ENCODE results near the gene GCK. TPM values are rescaled to one million over a fixed set of nuclear protein-coding genes. Genes with fewer than 3 reads are reported as not detected.

GCK gene
- total RNA-seq, 4 donors from 2014 or later = 0.16 to 0.96 TPM; not detected in 2

DNA sequence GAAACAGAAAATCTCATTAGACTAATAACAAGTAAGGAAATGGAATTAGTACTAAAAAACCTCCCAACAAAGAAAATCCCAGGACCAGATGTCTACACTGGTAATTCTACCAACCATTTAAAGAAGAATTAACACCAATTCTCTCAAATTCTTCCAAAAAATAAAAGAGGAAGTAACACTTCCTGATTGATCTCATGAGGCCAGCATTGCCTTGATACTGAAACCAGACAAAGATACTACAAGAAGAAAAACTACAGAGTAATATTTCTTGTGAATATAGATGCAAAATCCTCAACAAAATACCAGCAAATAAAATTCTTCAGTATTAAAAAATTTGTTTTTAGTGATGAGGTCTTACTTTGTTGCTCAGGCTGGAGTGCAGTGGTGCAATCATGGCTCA is 21.3 kb downstream of the GCK start:
- Histone ChIP-seq H3K4me3 (no peak overlapping the region), H3K27me3 (no peaks in the 10 kb centered on the region), H3K27ac (no peak overlapping the region), H3K4me1 (no peaks in the 10 kb centered on the region), H3K36me3 (no peaks in the 10 kb centered on the region), H3K9me3 (no peaks in the 10 kb centered on the region)
- DNase-seq = no peak
- intact Hi-C loops (cut with DNase I; ENCODE audit: low total_unique reads) = no loop called here
- in situ Hi-C loops (cut with MboI; ENCODE audit: low pct_ligation_motif_present in 1 of 4, low pct_unique_long_range_greater_than_20kb in 1 of 4, low sequenced_read_pairs in 3 of 4) = no loop called here
- TF ChIP-seq EP300 (IDR thresholded peaks at IDR 0.05; ENCODE audit: low read depth) = no peak
- no peak for TF ChIP-seq POLR2A (IDR thresholded peaks at IDR 0.05)
- TF ChIP-seq POLR2AphosphoS5 (IDR thresholded peaks at IDR 0.05) = no peak
- TF ChIP-seq, protein P1, sequence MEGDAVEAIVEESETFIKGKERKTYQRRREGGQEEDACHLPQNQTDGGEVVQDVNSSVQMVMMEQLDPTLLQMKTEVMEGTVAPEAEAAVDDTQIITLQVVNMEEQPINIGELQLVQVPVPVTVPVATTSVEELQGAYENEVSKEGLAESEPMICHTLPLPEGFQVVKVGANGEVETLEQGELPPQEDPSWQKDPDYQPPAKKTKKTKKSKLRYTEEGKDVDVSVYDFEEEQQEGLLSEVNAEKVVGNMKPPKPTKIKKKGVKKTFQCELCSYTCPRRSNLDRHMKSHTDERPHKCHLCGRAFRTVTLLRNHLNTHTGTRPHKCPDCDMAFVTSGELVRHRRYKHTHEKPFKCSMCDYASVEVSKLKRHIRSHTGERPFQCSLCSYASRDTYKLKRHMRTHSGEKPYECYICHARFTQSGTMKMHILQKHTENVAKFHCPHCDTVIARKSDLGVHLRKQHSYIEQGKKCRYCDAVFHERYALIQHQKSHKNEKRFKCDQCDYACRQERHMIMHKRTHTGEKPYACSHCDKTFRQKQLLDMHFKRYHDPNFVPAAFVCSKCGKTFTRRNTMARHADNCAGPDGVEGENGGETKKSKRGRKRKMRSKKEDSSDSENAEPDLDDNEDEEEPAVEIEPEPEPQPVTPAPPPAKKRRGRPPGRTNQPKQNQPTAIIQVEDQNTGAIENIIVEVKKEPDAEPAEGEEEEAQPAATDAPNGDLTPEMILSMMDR (IDR thresholded peaks at IDR 0.05) = no peak

DNA sequence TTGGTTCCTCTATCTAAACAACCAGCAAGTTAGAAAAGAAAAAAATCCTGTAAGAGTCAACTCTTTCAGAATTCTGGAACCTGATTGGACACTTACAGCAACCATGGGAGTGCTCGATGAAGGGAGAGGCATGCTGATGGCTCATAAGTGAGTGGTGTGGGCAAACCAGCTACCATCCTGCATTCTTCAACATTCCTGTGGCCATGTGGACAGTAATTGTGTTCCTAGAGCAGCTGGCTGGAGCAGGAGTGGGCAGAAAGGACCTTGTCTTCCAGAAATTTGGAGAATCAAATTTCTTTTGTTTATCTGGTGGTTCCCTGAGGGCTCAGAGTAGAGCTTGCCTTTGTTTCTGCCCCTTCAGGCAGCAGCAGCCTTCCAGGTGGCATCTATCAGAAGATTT is 25.6 kb downstream of the GCK start:
- H3K4me3 ChIP-seq = no peak overlapping the region
- 44% methylated on average over 1 of the region's 1 CpG; no CpG with 5 or more reads in 1 of the 2 donors for WGBS, 2 donors (ENCODE audit: low coverage in 1 of 2)
- TF ChIP-seq POLR2A (IDR thresholded peaks at IDR 0.05) = no peak
- no peak overlapping the region for H3K27ac ChIP-seq
- no peaks in the 10 kb centered on the region for H3K36me3 ChIP-seq
- H3K27me3 ChIP-seq = no peaks in the 10 kb centered on the region
- no peak for DNase-seq
- intact Hi-C loops (cut with DNase I; ENCODE audit: low total_unique reads) = no loop called here
- no peaks in the 10 kb centered on the region for H3K4me1 ChIP-seq
- in situ Hi-C loops (cut with MboI; ENCODE audit: low pct_ligation_motif_present in 1 of 4, low pct_unique_long_range_greater_than_20kb in 1 of 4, low sequenced_read_pairs in 3 of 4) = no loop called here
- H3K9me3 ChIP-seq = no peaks in the 10 kb centered on the region

DNA sequence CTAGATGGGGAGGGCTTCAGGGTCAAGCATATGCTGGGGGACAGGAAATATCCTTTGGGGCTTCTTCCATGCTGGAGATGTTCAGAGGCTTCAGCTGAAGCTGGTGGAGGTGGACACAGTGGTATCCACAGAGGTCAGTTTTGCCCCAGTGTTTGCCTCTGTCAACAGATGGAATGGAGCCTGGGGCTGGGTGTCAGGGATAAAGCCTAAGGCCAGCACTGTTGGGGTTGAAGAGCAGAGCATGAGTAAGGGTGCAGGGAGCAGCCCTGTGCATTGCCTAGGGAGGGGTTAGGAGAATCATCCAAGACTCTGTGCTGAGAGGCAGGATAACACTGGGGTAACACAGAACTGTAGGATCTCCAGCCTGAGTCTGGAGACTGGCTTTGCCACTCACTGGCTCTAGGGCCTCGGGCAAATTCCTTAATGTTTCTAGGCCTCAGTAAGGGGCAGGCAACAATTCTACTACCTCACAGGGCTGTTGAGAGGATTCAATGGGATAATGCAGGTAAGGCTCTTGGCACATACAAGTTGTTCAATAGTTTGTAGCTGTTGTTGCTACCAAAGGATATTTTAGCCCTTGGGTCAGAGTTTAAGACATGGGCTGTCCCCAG is 26.3 kb downstream of the GCK start:
- in situ Hi-C loops (cut with MboI; ENCODE audit: low pct_ligation_motif_present in 1 of 4, low pct_unique_long_range_greater_than_20kb in 1 of 4, low sequenced_read_pairs in 3 of 4) (no loop called here), intact Hi-C loops (cut with DNase I; ENCODE audit: low total_unique reads) (no loop called here)
- WGBS, 2 donors (ENCODE audit: low coverage in 1 of 2) = 73% methylated on average over 1 of the region's 1 CpG; no CpG with 5 or more reads in 1 of the 2 donors
- Histone ChIP-seq H3K36me3 (no peaks in the 10 kb centered on the region), H3K27me3 (no peaks in the 10 kb centered on the region), H3K9me3 (no peaks in the 10 kb centered on the region), H3K4me3 (no peak overlapping the region), H3K4me1 (no peaks in the 10 kb centered on the region), H3K27ac (no peak overlapping the region)
- DNase-seq = no peak
- no peak for TF ChIP-seq EP300 (IDR thresholded peaks at IDR 0.05; ENCODE audit: low read depth)
- TF ChIP-seq POLR2A (IDR thresholded peaks at IDR 0.05) = no peak
- TF ChIP-seq POLR2AphosphoS5 (IDR thresholded peaks at IDR 0.05) = no peak
- TF ChIP-seq, protein P1 (IDR thresholded peaks at IDR 0.05) = no peak

DNA sequence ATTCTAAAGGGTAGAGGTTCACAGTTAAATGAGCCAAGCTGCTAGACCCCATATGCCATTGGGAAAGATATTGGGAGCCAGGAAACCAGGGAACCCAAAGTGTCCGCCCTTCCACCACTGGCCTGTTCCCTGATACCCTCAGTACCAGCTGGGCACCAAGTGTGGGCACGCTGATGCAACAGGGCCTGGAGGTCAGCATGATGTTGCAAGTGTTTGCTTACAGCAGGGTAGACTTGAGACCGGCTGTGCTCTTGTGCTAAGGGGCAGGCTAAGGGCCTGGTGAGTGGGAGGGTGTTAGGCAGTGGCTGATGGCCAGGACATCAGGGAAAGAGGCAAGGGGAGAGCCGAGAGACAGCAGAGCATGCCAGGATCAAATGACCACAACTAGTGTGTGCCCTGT is 27.1 kb downstream of the GCK start:
- in situ Hi-C loops (cut with MboI; ENCODE audit: low pct_ligation_motif_present in 1 of 4, low pct_unique_long_range_greater_than_20kb in 1 of 4, low sequenced_read_pairs in 3 of 4) (no loop called here), intact Hi-C loops (cut with DNase I; ENCODE audit: low total_unique reads) (no loop called here)
- Histone ChIP-seq H3K36me3 (no peaks in the 10 kb centered on the region), H3K4me1 (no peaks in the 10 kb centered on the region), H3K27me3 (no peaks in the 10 kb centered on the region), H3K4me3 (no peak overlapping the region), H3K9me3 (no peaks in the 10 kb centered on the region), H3K27ac (no peak overlapping the region)
- DNase-seq = no peak
- 84 to 100% methylated on average over 2 to 4 of the region's 4 CpGs for WGBS, 2 donors (ENCODE audit: low coverage in 1 of 2)
- TF ChIP-seq, protein P1 (IDR thresholded peaks at IDR 0.05) = no peak
- TF ChIP-seq POLR2AphosphoS5 (IDR thresholded peaks at IDR 0.05) (no peak), POLR2A (IDR thresholded peaks at IDR 0.05) (no peak), EP300 (IDR thresholded peaks at IDR 0.05; ENCODE audit: low read depth) (no peak)

DNA sequence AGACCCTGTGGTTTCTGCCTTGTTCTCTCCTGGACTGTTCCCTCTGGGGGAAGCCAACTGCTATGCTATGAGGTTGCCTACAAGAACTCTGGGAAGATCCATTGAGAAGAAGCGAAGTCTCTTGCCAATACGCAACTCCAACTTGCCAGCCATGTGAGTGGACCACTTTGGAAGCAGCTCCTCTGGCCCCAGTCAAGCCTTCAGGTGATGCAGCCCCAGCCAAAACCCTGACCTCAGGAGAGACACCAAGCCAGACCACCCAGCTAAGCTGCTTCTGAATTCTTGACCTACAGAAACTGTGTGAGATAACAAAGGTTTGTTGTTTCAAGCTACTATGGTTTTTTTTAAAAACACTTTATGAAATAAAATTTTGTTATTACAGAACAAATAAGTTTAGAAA is 27.9 kb downstream of the GCK start:
- 100% methylated on average over 2 of the region's 2 CpGs; no CpG with 5 or more reads in 1 of the 2 donors for WGBS, 2 donors (ENCODE audit: low coverage in 1 of 2)
- intact Hi-C loops (cut with DNase I; ENCODE audit: low total_unique reads) = no loop called here

More for the DNA sequence above, 27.9 kb downstream of the GCK start:
- no peaks in the 10 kb centered on the region for H3K9me3 ChIP-seq
- H3K36me3 ChIP-seq = no peaks in the 10 kb centered on the region
- no peak for DNase-seq
- no peak overlapping the region for H3K27ac ChIP-seq
- in situ Hi-C loops (cut with MboI; ENCODE audit: low pct_ligation_motif_present in 1 of 4, low pct_unique_long_range_greater_than_20kb in 1 of 4, low sequenced_read_pairs in 3 of 4) = no loop called here
- no peaks in the 10 kb centered on the region for H3K4me1 ChIP-seq
- H3K4me3 ChIP-seq = no peak overlapping the region
- no peaks in the 10 kb centered on the region for H3K27me3 ChIP-seq
- no peak for TF ChIP-seq POLR2AphosphoS5 (IDR thresholded peaks at IDR 0.05)
- TF ChIP-seq EP300 (IDR thresholded peaks at IDR 0.05; ENCODE audit: low read depth) = no peak
- no peak for TF ChIP-seq POLR2A (IDR thresholded peaks at IDR 0.05)
- TF ChIP-seq, protein P1 (IDR thresholded peaks at IDR 0.05) = no peak
